AG04449 (cell line): ENCODE data around the gene SMARCA1.

Source experiments
- CTCF ChIA-PET: fragments of 350-600 bp; formaldehyde crosslinking; extraction: SDS; loops from one replicate; lab custom pipeline; 2021; ENCODE audit warnings: antibody characterized with exemption; lab: Yijun Ruan, JAX
- POLR2A ChIA-PET: fragments of 400-600, 350-600 bp; formaldehyde crosslinking; extraction: SDS; loops from one replicate; lab custom pipeline; 2020; ENCODE audit warnings: antibody characterized with exemption, inconsistent platforms; lab: Yijun Ruan, JAX
- DNase-seq: peaks from one replicate; pipeline ENCODE4 v3.0.0-alpha.2; 2010; ENCODE audit warnings: low read depth, low spot score
- H3K4me3 ChIP-seq: 2 replicates; pipeline ENCODE4 v1.5.1; 2011; ENCODE audit warnings: low read depth, mild to moderate bottlenecking, control low read depth, low read length
- TF ChIP-seq, protein P1 (sequence below): IDR thresholded peaks from one replicate; pipeline ENCODE4 v1.5.1; 2011; ENCODE audit warnings: mild to moderate bottlenecking, moderate library complexity, low read length, control low read depth, inconsistent platforms; ENCODE audit not compliant: insufficient read depth; ENCODE audit errors: missing control alignments

The SMARCA1 gene

DNA sequence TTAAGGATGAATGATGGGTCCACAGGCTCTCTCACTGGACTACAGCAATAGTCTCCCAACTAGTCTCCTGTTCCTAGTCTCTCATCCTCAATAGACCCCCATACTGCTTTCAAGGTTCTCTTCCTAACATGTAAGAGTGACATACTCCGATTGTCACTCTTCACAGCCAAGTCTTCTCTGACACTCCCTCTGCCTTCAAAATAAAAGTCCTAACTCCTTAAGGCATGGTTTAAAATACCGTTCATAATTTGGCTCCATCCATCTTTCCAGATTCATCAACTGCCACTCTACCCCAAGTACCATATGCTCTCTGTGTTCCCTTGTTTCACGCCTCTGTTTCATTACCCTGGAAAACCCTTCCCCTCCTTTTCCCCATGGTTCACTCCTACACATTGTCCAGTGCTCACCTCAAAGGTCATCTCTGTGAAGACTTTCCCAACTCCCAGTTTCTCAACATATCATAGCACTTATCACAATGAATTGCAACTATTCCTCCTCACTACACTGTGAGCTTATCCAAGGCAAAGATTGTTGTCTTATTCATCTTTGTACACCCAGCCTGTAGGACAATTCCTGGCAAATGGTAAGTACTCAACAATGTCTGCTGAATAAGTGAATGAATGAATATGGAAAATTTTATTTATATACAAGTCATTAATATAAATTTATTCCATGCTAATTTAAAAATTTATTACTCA is 26.0 kb downstream of the SMARCA1 start:
- CTCF ChIA-PET, result no interaction called here
- TF ChIP-seq, protein P1, sequence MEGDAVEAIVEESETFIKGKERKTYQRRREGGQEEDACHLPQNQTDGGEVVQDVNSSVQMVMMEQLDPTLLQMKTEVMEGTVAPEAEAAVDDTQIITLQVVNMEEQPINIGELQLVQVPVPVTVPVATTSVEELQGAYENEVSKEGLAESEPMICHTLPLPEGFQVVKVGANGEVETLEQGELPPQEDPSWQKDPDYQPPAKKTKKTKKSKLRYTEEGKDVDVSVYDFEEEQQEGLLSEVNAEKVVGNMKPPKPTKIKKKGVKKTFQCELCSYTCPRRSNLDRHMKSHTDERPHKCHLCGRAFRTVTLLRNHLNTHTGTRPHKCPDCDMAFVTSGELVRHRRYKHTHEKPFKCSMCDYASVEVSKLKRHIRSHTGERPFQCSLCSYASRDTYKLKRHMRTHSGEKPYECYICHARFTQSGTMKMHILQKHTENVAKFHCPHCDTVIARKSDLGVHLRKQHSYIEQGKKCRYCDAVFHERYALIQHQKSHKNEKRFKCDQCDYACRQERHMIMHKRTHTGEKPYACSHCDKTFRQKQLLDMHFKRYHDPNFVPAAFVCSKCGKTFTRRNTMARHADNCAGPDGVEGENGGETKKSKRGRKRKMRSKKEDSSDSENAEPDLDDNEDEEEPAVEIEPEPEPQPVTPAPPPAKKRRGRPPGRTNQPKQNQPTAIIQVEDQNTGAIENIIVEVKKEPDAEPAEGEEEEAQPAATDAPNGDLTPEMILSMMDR, result no peak
- DNase-seq, result no peak
- H3K4me3 ChIP-seq, result no peak overlapping the region
- POLR2A ChIA-PET, result no interaction called here

DNA sequence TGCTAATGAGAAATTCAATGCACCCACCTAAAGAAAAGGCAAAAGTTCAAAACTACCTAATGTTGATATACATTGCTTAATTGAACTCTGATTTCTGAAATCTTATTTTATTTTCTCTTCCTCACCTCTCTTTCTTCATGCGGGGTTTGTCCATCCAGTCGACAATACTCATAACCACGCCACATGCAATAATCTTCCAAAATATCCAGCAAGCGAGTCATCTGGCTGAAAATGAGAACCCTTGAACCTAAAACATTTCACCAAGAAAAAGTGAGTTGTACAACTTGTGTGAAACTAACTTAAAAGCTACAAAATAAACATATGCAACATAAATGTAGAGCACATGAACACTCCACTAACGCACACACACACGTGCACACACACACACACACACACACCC is 26.7 kb downstream of the SMARCA1 start:
- TF ChIP-seq, protein P1, result no peak
- ChIA-PET CTCF (no interaction called here), POLR2A (interaction anchor here (0.9 kb wide), 1 partner anchor 27 kb away, joined by 3 read pairs; the partner anchor contains the start of gene SMARCA1)
- H3K4me3 ChIP-seq, result no peak overlapping the region
- DNase-seq, result no peak

DNA sequence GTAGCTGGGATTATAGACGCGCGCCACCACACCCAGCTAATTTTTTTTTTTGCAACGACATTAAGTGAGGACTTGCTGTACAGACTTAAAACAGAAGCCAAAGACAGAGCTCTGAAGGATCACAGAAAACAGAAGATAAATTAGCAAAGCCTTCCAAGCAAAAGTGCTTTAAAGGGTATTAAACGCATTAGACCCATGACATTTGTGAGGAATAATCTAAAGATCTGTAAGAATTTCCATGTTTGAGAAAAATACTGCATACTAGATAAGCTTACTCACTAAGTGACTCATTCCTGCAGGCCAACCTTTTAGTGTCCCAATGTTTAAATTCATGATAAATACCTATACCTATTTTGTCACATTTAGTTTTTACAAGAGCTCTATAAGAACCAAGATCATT is 27.4 kb downstream of the SMARCA1 start:
- no peak for DNase-seq
- TF ChIP-seq, protein P1, result no peak
- no peak overlapping the region for H3K4me3 ChIP-seq
- CTCF ChIA-PET, result no interaction called here
- POLR2A ChIA-PET, result interaction anchor here (0.9 kb wide), 1 partner anchor 28 kb away, joined by 3 read pairs; the partner anchor contains the start of gene SMARCA1

DNA sequence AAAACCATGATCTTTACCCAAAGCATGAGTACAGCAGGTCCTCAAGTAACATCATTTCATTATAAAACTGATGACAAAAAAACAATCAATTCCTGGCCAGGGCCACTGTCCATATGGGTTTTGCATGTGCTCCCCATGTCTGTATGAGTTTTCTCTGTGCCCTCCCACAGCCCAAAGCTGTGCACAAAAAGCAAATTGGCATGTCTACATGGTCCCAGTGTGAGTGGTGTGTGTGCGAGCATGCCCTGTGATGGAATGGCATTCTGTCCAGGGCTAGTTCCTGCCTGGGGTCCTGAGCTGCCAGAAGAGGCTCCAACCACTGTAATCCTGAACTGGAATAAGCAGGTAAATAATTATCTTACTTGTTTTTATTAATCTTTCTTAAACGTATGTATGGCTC is 28.4 kb downstream of the SMARCA1 start:
- TF ChIP-seq, protein P1, result no peak
- no peak for DNase-seq
- ChIA-PET CTCF (no interaction called here), POLR2A (no interaction called here)
- no peak overlapping the region for H3K4me3 ChIP-seq

DNA sequence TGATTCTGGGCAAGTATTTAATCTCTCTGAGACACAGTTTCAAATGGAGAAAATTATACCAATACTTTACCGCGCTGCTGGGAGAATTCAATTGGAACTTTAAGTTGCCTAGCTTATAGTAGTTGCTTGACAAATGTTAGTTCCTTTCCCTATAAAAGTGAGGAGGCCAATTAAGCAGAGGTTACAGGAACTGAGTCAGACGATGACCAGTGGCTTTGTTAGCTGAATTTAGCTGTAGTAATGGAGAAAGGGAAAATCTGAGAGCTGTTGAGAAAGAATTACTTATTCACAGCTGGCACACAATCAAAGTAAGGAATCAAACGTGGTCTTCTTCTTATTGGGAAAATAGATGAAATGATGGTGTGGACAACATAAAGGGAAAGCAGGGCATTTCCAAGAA is 29.6 kb downstream of the SMARCA1 start:
- DNase-seq, result no peak
- ChIA-PET CTCF (interaction anchor here (1.2 kb wide), 1 partner anchor 17 kb away, joined by 3 read pairs; no protein-coding TSS in a partner anchor), POLR2A (no interaction called here)
- TF ChIP-seq, protein P1, result no peak
- H3K4me3 ChIP-seq, result no peak overlapping the region

GRCh38 chrX:129490330-129490729 is 33.0 kb downstream of the SMARCA1 start:
- TF ChIP-seq, protein P1, result no peak
- no peak for DNase-seq
- ChIA-PET POLR2A (no interaction called here), CTCF (interaction anchor here (0.9 kb wide), 1 partner anchor 12 kb away, joined by 3 read pairs; no protein-coding TSS in a partner anchor)
- no peak overlapping the region for H3K4me3 ChIP-seq
